ENCODE data around the gene NCSTN.

The NCSTN gene

DNA sequence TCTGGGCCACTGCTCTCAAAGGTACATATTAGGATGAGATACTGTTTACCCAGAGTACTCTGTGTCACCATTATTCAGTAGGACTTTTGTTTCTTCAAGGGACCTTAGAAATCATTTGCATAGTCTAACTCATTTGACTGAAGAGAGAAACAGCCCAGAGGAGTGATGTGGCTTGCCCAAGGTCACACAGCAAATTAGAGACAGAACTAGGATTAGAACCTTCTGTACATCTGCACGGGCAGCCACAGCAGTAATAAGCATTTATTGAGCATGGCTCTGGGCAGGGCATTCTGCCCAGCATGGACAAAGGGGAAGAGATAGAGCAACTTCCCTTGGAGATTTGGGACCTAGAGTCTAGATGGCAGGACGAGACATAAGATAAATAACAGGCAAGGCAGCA is 18.0 kb downstream of the NCSTN start:
- TF ChIP-seq TAF1 (IDR thresholded peaks at IDR 0.05; ENCODE audit: low read depth) = no peak
- TF ChIP-seq, protein P1, sequence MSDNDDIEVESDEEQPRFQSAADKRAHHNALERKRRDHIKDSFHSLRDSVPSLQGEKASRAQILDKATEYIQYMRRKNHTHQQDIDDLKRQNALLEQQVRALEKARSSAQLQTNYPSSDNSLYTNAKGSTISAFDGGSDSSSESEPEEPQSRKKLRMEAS (IDR thresholded peaks at IDR 0.05) = no peak
- TF ChIP-seq EP300 (IDR thresholded peaks at IDR 0.05; ENCODE audit: borderline replicate concordance) = no peak
- no peak for TF ChIP-seq CEBPB (IDR thresholded peaks at IDR 0.05)
- TF ChIP-seq FOXM1 (IDR thresholded peaks at IDR 0.05; ENCODE audit: borderline replicate concordance, low read depth) = no peak
- no peak for TF ChIP-seq TCF12 (IDR thresholded peaks at IDR 0.05; ENCODE audit: low read depth)

DNA sequence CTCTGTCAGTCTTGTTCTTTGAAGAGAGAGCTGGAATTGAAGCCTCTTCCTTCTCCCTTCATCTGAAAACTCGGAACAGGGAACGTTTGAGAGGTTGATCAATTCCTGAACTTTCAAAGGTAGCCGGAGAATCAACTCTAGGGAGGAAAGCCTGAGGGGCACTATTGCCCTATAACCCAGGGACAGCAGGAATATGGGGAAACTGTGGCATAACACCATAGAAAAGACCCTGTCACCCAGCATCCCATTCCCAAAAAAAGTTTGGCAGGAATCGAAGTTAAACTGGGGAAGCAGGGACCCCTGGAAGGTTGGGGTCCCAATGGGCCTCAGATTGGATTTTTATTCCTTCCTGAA is 18.6 kb downstream of the NCSTN start:
- no peak for TF ChIP-seq CREB1 (IDR thresholded peaks at IDR 0.05; ENCODE audit: low read depth)

DNA sequence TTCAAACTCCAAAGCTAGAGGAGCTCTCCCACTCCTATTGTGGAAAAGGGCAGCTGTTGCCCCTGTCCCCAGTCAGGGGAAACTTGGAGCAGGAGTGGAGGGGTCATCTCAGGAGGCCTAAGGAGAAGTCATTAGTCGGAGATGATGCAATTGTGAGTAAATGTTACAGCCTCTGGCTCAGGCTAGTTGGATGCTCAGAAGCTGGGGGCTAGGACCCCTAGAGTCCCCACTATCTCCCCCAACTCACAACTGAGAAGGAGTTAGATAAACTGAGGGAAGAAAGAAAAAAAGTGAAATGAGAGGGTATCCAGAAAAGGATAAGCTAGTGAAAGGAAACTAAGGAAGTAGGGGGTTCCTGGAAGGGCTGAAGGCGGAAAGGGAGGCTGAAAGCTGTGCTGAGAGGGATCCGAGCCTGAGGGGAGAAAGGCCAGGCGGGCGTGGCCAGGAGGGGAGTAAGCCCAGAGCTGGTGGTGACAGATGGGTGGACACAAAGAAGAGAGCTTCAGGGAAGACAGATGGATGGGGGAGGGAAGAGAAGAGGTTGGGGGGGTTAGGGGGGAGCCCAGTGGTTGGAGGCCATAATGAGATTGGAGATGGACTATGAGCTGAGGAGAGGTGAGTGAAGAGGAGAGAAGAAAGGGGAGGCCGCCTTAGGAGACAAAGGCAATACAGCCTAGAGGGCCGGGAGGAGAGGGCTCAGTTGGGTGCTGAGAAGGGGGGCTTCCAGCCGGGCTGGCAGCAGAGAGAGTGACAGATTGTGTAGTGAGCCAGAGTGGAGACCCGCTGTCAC is 19.2 kb downstream of the NCSTN start:
- TF ChIP-seq FOXM1 (IDR thresholded peaks at IDR 0.05; ENCODE audit: borderline replicate concordance, low read depth) (no peak), TAF1 (IDR thresholded peaks at IDR 0.05; ENCODE audit: low read depth) (no peak), TEAD4 (IDR thresholded peaks at IDR 0.05) (no peak), ZBTB7A (IDR thresholded peaks at IDR 0.05; ENCODE audit: low read depth) (no peak), EP300 (IDR thresholded peaks at IDR 0.05; ENCODE audit: borderline replicate concordance) (no peak), YY1 (IDR thresholded peaks at IDR 0.05; ENCODE audit: low read depth) (no peak), EGR1 (IDR thresholded peaks at IDR 0.05) (no peak), CREB1 (IDR thresholded peaks at IDR 0.05; ENCODE audit: low read depth) (no peak), TCF12 (IDR thresholded peaks at IDR 0.05; ENCODE audit: low read depth) (no peak), RAD21 (IDR thresholded peaks at IDR 0.05; ENCODE audit: low read depth) (no peak), NFIC (IDR thresholded peaks at IDR 0.05) (no peak), CEBPB (IDR thresholded peaks at IDR 0.05) (no peak)
- TF ChIP-seq, protein P1 (IDR thresholded peaks at IDR 0.05) = no peak
- TF ChIP-seq, protein P2, sequence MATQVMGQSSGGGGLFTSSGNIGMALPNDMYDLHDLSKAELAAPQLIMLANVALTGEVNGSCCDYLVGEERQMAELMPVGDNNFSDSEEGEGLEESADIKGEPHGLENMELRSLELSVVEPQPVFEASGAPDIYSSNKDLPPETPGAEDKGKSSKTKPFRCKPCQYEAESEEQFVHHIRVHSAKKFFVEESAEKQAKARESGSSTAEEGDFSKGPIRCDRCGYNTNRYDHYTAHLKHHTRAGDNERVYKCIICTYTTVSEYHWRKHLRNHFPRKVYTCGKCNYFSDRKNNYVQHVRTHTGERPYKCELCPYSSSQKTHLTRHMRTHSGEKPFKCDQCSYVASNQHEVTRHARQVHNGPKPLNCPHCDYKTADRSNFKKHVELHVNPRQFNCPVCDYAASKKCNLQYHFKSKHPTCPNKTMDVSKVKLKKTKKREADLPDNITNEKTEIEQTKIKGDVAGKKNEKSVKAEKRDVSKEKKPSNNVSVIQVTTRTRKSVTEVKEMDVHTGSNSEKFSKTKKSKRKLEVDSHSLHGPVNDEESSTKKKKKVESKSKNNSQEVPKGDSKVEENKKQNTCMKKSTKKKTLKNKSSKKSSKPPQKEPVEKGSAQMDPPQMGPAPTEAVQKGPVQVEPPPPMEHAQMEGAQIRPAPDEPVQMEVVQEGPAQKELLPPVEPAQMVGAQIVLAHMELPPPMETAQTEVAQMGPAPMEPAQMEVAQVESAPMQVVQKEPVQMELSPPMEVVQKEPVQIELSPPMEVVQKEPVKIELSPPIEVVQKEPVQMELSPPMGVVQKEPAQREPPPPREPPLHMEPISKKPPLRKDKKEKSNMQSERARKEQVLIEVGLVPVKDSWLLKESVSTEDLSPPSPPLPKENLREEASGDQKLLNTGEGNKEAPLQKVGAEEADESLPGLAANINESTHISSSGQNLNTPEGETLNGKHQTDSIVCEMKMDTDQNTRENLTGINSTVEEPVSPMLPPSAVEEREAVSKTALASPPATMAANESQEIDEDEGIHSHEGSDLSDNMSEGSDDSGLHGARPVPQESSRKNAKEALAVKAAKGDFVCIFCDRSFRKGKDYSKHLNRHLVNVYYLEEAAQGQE (IDR thresholded peaks at IDR 0.05; ENCODE audit: low read depth) = no peak
- TF ChIP-seq, protein P3, sequence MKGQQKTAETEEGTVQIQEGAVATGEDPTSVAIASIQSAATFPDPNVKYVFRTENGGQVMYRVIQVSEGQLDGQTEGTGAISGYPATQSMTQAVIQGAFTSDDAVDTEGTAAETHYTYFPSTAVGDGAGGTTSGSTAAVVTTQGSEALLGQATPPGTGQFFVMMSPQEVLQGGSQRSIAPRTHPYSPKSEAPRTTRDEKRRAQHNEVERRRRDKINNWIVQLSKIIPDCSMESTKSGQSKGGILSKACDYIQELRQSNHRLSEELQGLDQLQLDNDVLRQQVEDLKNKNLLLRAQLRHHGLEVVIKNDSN (IDR thresholded peaks at IDR 0.05) = no peak

DNA sequence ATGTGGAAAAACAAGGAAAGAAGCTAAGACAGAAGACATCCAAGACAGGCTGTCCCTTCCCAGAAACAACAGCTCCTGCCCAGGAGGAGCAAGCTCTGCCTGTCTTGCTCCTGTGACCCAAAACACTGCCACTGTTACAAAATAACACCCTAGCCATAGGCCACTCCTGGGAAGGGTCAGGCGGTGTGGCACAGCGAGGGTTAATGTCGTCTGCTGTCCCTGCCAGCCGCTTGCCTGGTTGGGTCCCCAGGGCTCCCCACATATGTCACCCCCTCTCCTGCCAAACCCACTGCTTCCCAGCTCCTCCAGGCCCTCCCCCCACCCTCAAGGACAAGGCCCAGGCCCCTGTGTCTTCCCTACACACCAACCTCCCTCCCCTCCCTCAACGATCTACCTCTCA is 19.8 kb downstream of the NCSTN start:
- TF ChIP-seq NFIC (IDR thresholded peaks at IDR 0.05) (no peak), EGR1 (IDR thresholded peaks at IDR 0.05) (no peak), CEBPB (IDR thresholded peaks at IDR 0.05) (no peak), FOXM1 (IDR thresholded peaks at IDR 0.05; ENCODE audit: borderline replicate concordance, low read depth) (no peak), RAD21 (IDR thresholded peaks at IDR 0.05; ENCODE audit: low read depth) (no peak), TEAD4 (IDR thresholded peaks at IDR 0.05) (no peak), TCF12 (IDR thresholded peaks at IDR 0.05; ENCODE audit: low read depth) (no peak), EP300 (IDR thresholded peaks at IDR 0.05; ENCODE audit: borderline replicate concordance) (no peak), CREB1 (IDR thresholded peaks at IDR 0.05; ENCODE audit: low read depth) (no peak), YY1 (IDR thresholded peaks at IDR 0.05; ENCODE audit: low read depth) (no peak), ZBTB7A (IDR thresholded peaks at IDR 0.05; ENCODE audit: low read depth) (no peak), TAF1 (IDR thresholded peaks at IDR 0.05; ENCODE audit: low read depth) (no peak)
- TF ChIP-seq, protein P2 (IDR thresholded peaks at IDR 0.05; ENCODE audit: low read depth) = no peak
- TF ChIP-seq, protein P3 (IDR thresholded peaks at IDR 0.05) = no peak
- TF ChIP-seq, protein P1 (IDR thresholded peaks at IDR 0.05) = no peak

DNA sequence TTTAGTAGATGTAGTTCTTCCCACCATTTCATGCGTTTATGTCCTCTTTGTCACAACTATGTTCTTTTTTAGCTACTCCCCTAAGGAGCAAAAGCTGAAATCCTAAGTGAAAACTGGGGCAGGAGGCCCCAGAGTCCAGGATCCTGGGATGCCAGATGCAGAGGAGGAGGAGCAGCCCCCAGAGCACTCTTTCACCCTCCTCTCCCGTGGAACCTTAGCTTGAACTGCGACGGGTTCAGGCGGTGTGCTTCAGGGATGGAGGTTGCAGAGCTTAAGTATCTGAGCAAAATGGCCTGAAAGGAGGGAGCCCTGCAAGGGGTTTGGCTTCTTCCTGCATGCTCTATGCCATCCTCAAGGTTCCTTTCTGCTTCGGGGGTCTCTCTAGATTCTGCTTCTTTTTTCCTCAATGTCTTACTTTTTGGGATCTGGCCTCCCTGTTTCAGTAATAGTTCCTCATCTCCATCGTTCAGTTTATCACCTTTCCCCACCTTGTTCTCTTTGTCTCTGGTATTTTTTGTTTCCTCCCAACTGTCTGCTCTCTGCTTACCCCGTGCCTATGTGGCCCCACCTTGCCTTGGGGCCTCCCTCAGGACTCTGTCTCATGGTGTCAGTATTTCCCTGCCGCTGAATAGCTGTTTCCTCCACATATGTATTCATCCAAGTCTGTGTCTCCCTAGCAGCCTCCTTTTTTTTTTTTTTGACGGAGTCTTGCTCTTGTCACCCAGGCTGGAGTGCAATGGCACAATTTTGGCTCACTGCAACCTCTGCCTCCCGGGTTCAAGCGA is 21.0 kb downstream of the NCSTN start:
- no peak for TF ChIP-seq RAD21 (IDR thresholded peaks at IDR 0.05; ENCODE audit: low read depth)
- no peak for TF ChIP-seq TEAD4 (IDR thresholded peaks at IDR 0.05)
- TF ChIP-seq TCF12 (IDR thresholded peaks at IDR 0.05; ENCODE audit: low read depth) = no peak
- no peak for TF ChIP-seq NFIC (IDR thresholded peaks at IDR 0.05)
- no peak for TF ChIP-seq CEBPB (IDR thresholded peaks at IDR 0.05)
- TF ChIP-seq EP300 (IDR thresholded peaks at IDR 0.05; ENCODE audit: borderline replicate concordance) = no peak
